Measurements from ENCODE around the gene UBFD1. TPM values are rescaled to one million over a fixed set of nuclear protein-coding genes. Genes with fewer than 3 reads are reported as not detected.

UBFD1 gene
- total and polyA plus RNA-seq, 2 of the 8 experiments (the other 6 are each of a cell fraction or from before 2014, with no cell fraction given) = 66.3 to 106 TPM

DNA sequence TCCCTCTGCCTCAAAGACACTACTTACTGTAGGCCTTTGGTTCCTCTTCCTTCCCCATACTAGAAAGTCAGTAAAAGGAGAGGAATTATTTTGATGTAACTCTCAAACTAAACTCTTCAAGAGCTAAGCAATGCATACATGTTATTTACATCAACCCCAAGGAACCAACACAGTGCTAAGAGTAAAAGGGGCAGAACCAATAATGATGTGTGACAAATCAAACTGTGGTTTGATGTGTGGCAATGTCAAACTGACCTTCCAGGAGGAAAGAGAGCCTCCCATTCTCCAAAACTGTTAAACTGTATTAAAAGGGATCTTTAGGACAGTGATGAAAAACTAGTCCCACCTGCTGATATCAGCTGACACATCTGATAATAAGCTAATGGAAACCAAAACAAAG is 22.9 kb downstream of the UBFD1 start:
- no peak overlapping the region for H3K27ac ChIP-seq (ENCODE audit: low read depth, low read length)
- H3K4me1 ChIP-seq (replicated peaks in 1 of 4; ENCODE audit: control insufficient read depth in 3 of 4, insufficient read depth in 4 of 4, low read length in 3 of 4) = no peaks in the 10 kb centered on the region
- no peak overlapping the region for H3K18ac ChIP-seq (ENCODE audit: extremely low read depth, low read length)
- no peak overlapping the region for H4K91ac ChIP-seq (replicated peaks; ENCODE audit: insufficient read length, low read length)
- no peak overlapping the region for H2BK120ac ChIP-seq (replicated peaks; ENCODE audit: low read depth, low read length)
- H2BK20ac ChIP-seq (ENCODE audit: low read length) = no peak overlapping the region
- H2BK15ac ChIP-seq (ENCODE audit: low read length) = no peak overlapping the region
- H3K79me2 ChIP-seq (ENCODE audit: control insufficient read depth in 1 of 2, insufficient read depth in 2 of 2, low read length in 2 of 2) = no peaks in the 10 kb centered on the region
- FAIRE-seq (no peak), DNase-seq (ENCODE audit: low read depth in 1 of 2, low spot score in 2 of 2) (no peak)
- H3K56ac ChIP-seq (replicated peaks; ENCODE audit: insufficient read length, low read depth, low read length) = no peak overlapping the region
- H2AFZ ChIP-seq (ENCODE audit: low read length) = no peak overlapping the region
- H3K4ac ChIP-seq (replicated peaks; ENCODE audit: insufficient read length, low read depth, low read length) = no peak overlapping the region
- no peak overlapping the region for H3K4me2 ChIP-seq (ENCODE audit: insufficient read depth in 1 of 2, low read depth in 2 of 2, low read length in 2 of 2)
- TF ChIP-seq CTBP2 (IDR thresholded peaks at IDR 0.05; ENCODE audit: borderline replicate concordance, insufficient read depth, insufficient read length, low read length) = no peak
- no peak for TF ChIP-seq CREB1 (IDR thresholded peaks at IDR 0.05)
- TF ChIP-seq SP4 (IDR thresholded peaks at IDR 0.05; ENCODE audit: low read length) = no peak
- no peak for TF ChIP-seq CEBPB (IDR thresholded peaks at IDR 0.05; ENCODE audit: low read depth, low read length)
- no peak for TF ChIP-seq TBP (IDR thresholded peaks at IDR 0.05; ENCODE audit: low read depth, low read length)
- TF ChIP-seq, protein P1, sequence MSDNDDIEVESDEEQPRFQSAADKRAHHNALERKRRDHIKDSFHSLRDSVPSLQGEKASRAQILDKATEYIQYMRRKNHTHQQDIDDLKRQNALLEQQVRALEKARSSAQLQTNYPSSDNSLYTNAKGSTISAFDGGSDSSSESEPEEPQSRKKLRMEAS (IDR thresholded peaks at IDR 0.05) = no peak
- no peak for TF ChIP-seq NRF1 (IDR thresholded peaks at IDR 0.05; ENCODE audit: low read depth, low read length)
- no peak overlapping the region for H2BK5ac ChIP-seq (ENCODE audit: low read depth, low read length)
- H4K5ac ChIP-seq (ENCODE audit: insufficient read length, low read depth, low read length) = no peak overlapping the region
- H2BK12ac ChIP-seq (ENCODE audit: low read depth, low read length) = no peak overlapping the region
- H3K14ac ChIP-seq (ENCODE audit: insufficient read length) = no peak overlapping the region
- H4K20me1 ChIP-seq (replicated peaks in 1 of 2; ENCODE audit: control insufficient read depth in 1 of 2, insufficient read depth in 2 of 2, low read length in 2 of 2) = peaks cover 2 to 13% of the 10 kb centered on the region in 2 experiments
- no peak overlapping the region for H4K8ac ChIP-seq (ENCODE audit: extremely low read depth, insufficient read depth, low read length)
- H3K79me1 ChIP-seq (ENCODE audit: low read depth, low read length) = no peaks in the 10 kb centered on the region; the same call in 1 of the 2 replicates
- no peaks in the 10 kb centered on the region for H3K9me3 ChIP-seq (ENCODE audit: insufficient read depth in 2 of 2, low read depth in 1 of 2, low read length in 1 of 2)
- POLR2A ChIA-PET (ENCODE audit: partially characterized antibody) = interaction anchor here (1.0 to 2.5 kb wide), 4 partner anchors 14 to 71 kb away, joined by 3 to 7 read pairs (median 4); partner anchors contain the start of genes DCTN5 and PALB2
- H3K36me3 ChIP-seq (ENCODE audit: control insufficient read depth in 2 of 4, insufficient read depth in 4 of 4, low read length in 3 of 4) = peaks cover 15 to 40% (median 26%) of the 10 kb centered on the region in 4 experiments; a peak in 7 of 8 replicates
- H2AK5ac ChIP-seq (ENCODE audit: low read depth, low read length) = no peak overlapping the region
- CTCF ChIA-PET (ENCODE audit: partially characterized antibody) = no interaction called here
- no peak overlapping the region for H3K4me3 ChIP-seq (ENCODE audit: extremely low read depth in 1 of 4, insufficient read depth in 2 of 4, low read depth in 3 of 4, low read length in 4 of 4)
- no peak overlapping the region for H3K9ac ChIP-seq (replicated peaks in 1 of 4; ENCODE audit: extremely low read depth in 1 of 4, low read depth in 3 of 4, low read length in 3 of 4)
- H3K23ac ChIP-seq (ENCODE audit: insufficient read length) = no peak overlapping the region
- no peaks in the 10 kb centered on the region for H3K27me3 ChIP-seq (replicated peaks in 1 of 4; ENCODE audit: control insufficient read depth in 3 of 4, extremely low read depth in 1 of 4, insufficient read depth in 3 of 4, low read length in 3 of 4)
- no peaks in the 10 kb centered on the region for H3K23me2 ChIP-seq (ENCODE audit: low read depth, low read length)

All from H1 (cell line).